Sigmoid colon (tissue), 7 donors: Measurements from ENCODE around the gene WNK3. TPM values are rescaled to one million over a fixed set of nuclear protein-coding genes. Genes with fewer than 3 reads are reported as not detected.

Experiments
- DNase-seq: peaks from one replicate; pipeline ENCODE4 v3.0.0-alpha.2; 2019
- H3K27ac ChIP-seq, 4 donors: fragments of 200-600 bp; sonication (generic); one replicate each; pipeline ENCODE4 v1.5.1; 2016 to 2019; ENCODE audit warnings: mild to moderate bottlenecking in 1 of 4
- H3K27me3 ChIP-seq, 3 donors: fragments of 200-600 bp; sonication (generic); one replicate each; pipeline ENCODE4 v1.5.1; 2019; ENCODE audit warnings: mild to moderate bottlenecking in 1 of 3
- H3K36me3 ChIP-seq, 4 donors: fragments of 200-600 bp; sonication (generic); one replicate each; pipeline ENCODE4 v1.5.1; 2016 to 2019
- H3K4me1 ChIP-seq, 4 donors: fragments of 200-600 bp; sonication (generic); one replicate each; pipeline ENCODE4 v1.5.1; 2017 to 2019
- H3K4me3 ChIP-seq, 4 donors: fragments of 200-600 bp; sonication (generic); one replicate each; pipeline ENCODE4 v1.5.1; 2017 to 2019; ENCODE audit warnings: mild to moderate bottlenecking in 2 of 4, moderate library complexity in 1 of 4
- H3K9me3 ChIP-seq, 4 donors: fragments of 200-600 bp in 3 of 4; sonication (generic) in 3 of 4; one replicate each; pipeline versions ENCODE4 v1.5.1 to v1.6.1; 2013 to 2019
- EP300 ChIP-seq, 4 donors: sonication (generic); formaldehyde crosslinking; IDR thresholded peaks; one replicate each; pipeline ENCODE4 v1.6.1; 2017; ENCODE audit warnings: antibody characterized with exemption in 4 of 4
- POLR2A ChIP-seq, 2 donors: fragments of 450-650 bp; IDR thresholded peaks; one replicate each; pipeline ENCODE4 v1.6.1; 2016; ENCODE audit warnings: antibody characterized with exemption in 2 of 2, mild to moderate bottlenecking in 2 of 2, moderate library complexity in 2 of 2
- POLR2AphosphoS5 ChIP-seq, 4 donors: sonication (generic); formaldehyde crosslinking; IDR thresholded peaks; one replicate each; pipeline ENCODE4 v1.6.1; 2017; ENCODE audit warnings: antibody characterized with exemption in 4 of 4
- WGBS, 2 donors: extraction: QIAGEN DNeasy Blood & Tissue Kit; methylation state at CpG; one replicate each; pipeline ENCODE4 v1.1.7; 2013; 5-methylcytosine and 5-hydroxymethylcytosine counted together
- intact Hi-C: fragments of 100-400 bp; cut with DNase I; formaldehyde crosslinking; loops from one replicate; pipeline ENCODE4 v1.15.1; 2023
- polyA plus RNA-seq, 3 donors: library from polyadenylated mRNA; stranded (reverse); fragments of 200-250 nt; gene quantifications; one replicate each; pipeline ENCODE4 v1.2.3, GENCODE V29; 2013
- total RNA-seq, 4 donors: library from RNA; depleted of rRNA; stranded (reverse); fragments of >200 nt; gene quantifications; one replicate each; pipeline ENCODE4 v1.1.0, GENCODE V29; 2016
- TF ChIP-seq, protein P1 (sequence below), 4 experiments: fragments of 450-650 bp in 3 of 4; fragments of 200-600 bp in 1 of 4; IDR thresholded peaks; one replicate each; pipeline ENCODE4 v1.5.1; 2016 to 2019; ENCODE audit warnings: antibody characterized with exemption in 4 of 4, mild to moderate bottlenecking in 3 of 4, moderate library complexity in 2 of 4
- donor health status: healthy with polysubstance abuse.
- donor health status: Bipolar disorder and iron deficiency.
- donor health status: healthy.

The WNK3 gene
- total and polyA plus RNA-seq, 7 donors, result under 0.01 to 1.9 (median 1.7) TPM; not detected in 1

DNA sequence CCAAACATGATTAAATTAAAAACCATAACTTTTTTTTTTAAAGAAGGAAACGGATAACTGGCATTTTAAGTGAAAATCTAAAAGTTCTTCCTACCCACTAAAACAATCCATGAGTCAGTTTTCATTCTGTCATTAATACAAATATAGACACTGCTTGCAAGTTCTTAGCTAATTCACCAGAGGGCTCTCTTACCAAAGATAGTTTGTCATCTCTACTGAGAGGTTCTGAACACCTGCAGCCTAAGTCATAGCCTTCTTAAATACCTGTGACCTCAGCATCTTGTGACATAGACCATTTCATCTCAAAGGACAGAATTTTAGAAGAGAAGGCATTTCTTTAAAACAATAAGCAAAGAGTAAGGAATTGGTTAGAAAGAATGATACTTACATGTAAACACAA is 109.5 kb downstream of the WNK3 start:
- DNase-seq, result no peak
- H3K27ac ChIP-seq, result no peak overlapping the region
- no peaks in the 10 kb centered on the region for H3K36me3 ChIP-seq
- intact Hi-C loops, result no loop called here
- no peaks in the 10 kb centered on the region for H3K27me3 ChIP-seq
- 35 to 78% methylated on average over 1 of the region's 1 CpG for WGBS, 2 donors
- TF ChIP-seq POLR2A (IDR thresholded peaks at IDR 0.05) (no peak), POLR2AphosphoS5 (IDR thresholded peaks at IDR 0.05) (no peak), EP300 (IDR thresholded peaks at IDR 0.05) (no peak)
- TF ChIP-seq, protein P1, sequence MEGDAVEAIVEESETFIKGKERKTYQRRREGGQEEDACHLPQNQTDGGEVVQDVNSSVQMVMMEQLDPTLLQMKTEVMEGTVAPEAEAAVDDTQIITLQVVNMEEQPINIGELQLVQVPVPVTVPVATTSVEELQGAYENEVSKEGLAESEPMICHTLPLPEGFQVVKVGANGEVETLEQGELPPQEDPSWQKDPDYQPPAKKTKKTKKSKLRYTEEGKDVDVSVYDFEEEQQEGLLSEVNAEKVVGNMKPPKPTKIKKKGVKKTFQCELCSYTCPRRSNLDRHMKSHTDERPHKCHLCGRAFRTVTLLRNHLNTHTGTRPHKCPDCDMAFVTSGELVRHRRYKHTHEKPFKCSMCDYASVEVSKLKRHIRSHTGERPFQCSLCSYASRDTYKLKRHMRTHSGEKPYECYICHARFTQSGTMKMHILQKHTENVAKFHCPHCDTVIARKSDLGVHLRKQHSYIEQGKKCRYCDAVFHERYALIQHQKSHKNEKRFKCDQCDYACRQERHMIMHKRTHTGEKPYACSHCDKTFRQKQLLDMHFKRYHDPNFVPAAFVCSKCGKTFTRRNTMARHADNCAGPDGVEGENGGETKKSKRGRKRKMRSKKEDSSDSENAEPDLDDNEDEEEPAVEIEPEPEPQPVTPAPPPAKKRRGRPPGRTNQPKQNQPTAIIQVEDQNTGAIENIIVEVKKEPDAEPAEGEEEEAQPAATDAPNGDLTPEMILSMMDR (IDR thresholded peaks at IDR 0.05), result no peak
- H3K4me1 ChIP-seq, result no peaks in the 10 kb centered on the region
- H3K9me3 ChIP-seq, result no peaks in the 10 kb centered on the region
- no peak overlapping the region for H3K4me3 ChIP-seq

- no peaks in the 10 kb centered on the region for H3K9me3 ChIP-seq
- H3K27ac ChIP-seq, result no peak overlapping the region
- H3K27me3 ChIP-seq, result no peaks in the 10 kb centered on the region
- intact Hi-C loops, result no loop called here
- no peak for TF ChIP-seq POLR2A (IDR thresholded peaks at IDR 0.05)
- TF ChIP-seq EP300 (IDR thresholded peaks at IDR 0.05), result no peak
- H3K36me3 ChIP-seq, result no peaks in the 10 kb centered on the region
- no peak overlapping the region for H3K4me3 ChIP-seq
- no peak for DNase-seq
- H3K4me1 ChIP-seq, result no peaks in the 10 kb centered on the region
Measured at GRCh38 chrX:54246866-54247265, 111.0 kb downstream of the WNK3 start.

DNA sequence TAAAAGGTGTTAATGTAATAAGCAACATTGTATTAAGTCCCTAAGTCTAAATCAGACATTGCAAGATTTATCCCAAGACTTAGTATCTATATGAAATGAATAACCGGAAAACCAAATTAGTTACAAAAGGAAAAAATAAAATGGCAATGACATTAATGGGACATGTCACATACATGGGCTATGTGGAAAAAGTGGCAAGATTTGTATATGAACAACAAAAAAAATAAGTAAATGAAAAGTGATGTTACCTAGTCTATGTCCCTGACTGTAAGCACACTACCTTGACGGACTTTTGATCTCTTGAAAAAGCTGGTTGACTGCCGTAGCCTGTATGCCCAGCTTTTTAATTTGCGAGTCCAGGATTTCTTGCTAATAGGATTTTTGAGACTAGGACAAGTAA is 119.3 kb downstream of the WNK3 start:
- TF ChIP-seq EP300 (IDR thresholded peaks at IDR 0.05) (no peak), POLR2A (IDR thresholded peaks at IDR 0.05) (no peak), POLR2AphosphoS5 (IDR thresholded peaks at IDR 0.05) (no peak)
- TF ChIP-seq, protein P1 (IDR thresholded peaks at IDR 0.05), result no peak
- intact Hi-C loops, result no loop called here
- H3K27me3 ChIP-seq, result no peaks in the 10 kb centered on the region
- no peak overlapping the region for H3K27ac ChIP-seq
- WGBS, 2 donors, result 95 to 99% methylated on average over 4 of the region's 4 CpGs
- H3K36me3 ChIP-seq, result no peaks in the 10 kb centered on the region
- no peaks in the 10 kb centered on the region for H3K4me1 ChIP-seq
- H3K4me3 ChIP-seq, result no peak overlapping the region
- no peaks in the 10 kb centered on the region for H3K9me3 ChIP-seq
- no peak for DNase-seq

GRCh38 chrX:54237014-54237413 is 120.8 kb downstream of the WNK3 start:
- intact Hi-C loops, result no loop called here
- Histone ChIP-seq H3K27ac (no peak overlapping the region), H3K4me3 (no peak overlapping the region), H3K36me3 (no peaks in the 10 kb centered on the region), H3K4me1 (no peaks in the 10 kb centered on the region), H3K27me3 (no peaks in the 10 kb centered on the region), H3K9me3 (no peaks in the 10 kb centered on the region)
- no peak for DNase-seq
- TF ChIP-seq POLR2A (IDR thresholded peaks at IDR 0.05) (no peak), EP300 (IDR thresholded peaks at IDR 0.05) (no peak), POLR2AphosphoS5 (IDR thresholded peaks at IDR 0.05) (no peak)
- TF ChIP-seq, protein P1 (IDR thresholded peaks at IDR 0.05), result no peak
- WGBS, 2 donors, result 81% methylated on average over 4 of the region's 4 CpGs

- WGBS, 2 donors, result 69 to 74% methylated on average over 4 of the region's 4 CpGs
- H3K27ac ChIP-seq, result no peak overlapping the region
- intact Hi-C loops, result no loop called here
- H3K36me3 ChIP-seq, result no peaks in the 10 kb centered on the region
- no peak for DNase-seq
- H3K9me3 ChIP-seq, result no peaks in the 10 kb centered on the region
- no peaks in the 10 kb centered on the region for H3K4me1 ChIP-seq
- no peaks in the 10 kb centered on the region for H3K27me3 ChIP-seq
- TF ChIP-seq POLR2A (IDR thresholded peaks at IDR 0.05) (no peak), EP300 (IDR thresholded peaks at IDR 0.05) (no peak), POLR2AphosphoS5 (IDR thresholded peaks at IDR 0.05) (no peak)
- TF ChIP-seq, protein P1 (IDR thresholded peaks at IDR 0.05), result no peak
- H3K4me3 ChIP-seq, result no peak overlapping the region
Measured at GRCh38 chrX:54230435-54231148, 127.3 kb downstream of the WNK3 start.
